IMR-90 (cell line): ENCODE results near the gene GTF2A1. TPM values are rescaled to one million over a fixed set of nuclear protein-coding genes. Genes with fewer than 3 reads are reported as not detected.

Experiments
- ATAC-seq: fragments of 200-7000 bp; cut with Tn5 transposase; 2 replicates; pipeline ENCODE4 v1.9.1; 2020; ENCODE audit warnings: low read depth, mild to moderate bottlenecking, moderate library complexity
- BruUV-seq: library from RNA; stranded (reverse); fragments of 400-500 nt; replicated peaks from 2 replicates; lab custom pipeline; 2021; lab: Mats Ljungman, UMichigan
- CTCF ChIA-PET: fragments of 300-600 bp; formaldehyde crosslinking; extraction: SDS; loops from one replicate; lab custom pipeline; 2021; ENCODE audit warnings: antibody characterized with exemption; lab: Yijun Ruan, JAX
- POLR2A ChIA-PET: fragments of 300-600 bp; sonication (Branson Sonifier 250); formaldehyde crosslinking; loops from one replicate; lab custom pipeline; 2022; ENCODE audit warnings: antibody characterized with exemption; ENCODE audit not compliant: unreplicated experiment; lab: Charles Lee
- DNase-seq: peaks from one replicate; pipeline ENCODE4 v3.0.0; 2013
- H2AFZ ChIP-seq: replicated peaks from 2 replicates; pipeline ENCODE3; 2013; ENCODE audit warnings: low read length, mild to moderate bottlenecking; ENCODE audit not compliant: poor library complexity
- H2AK5ac ChIP-seq: 2 replicates; pipeline ENCODE4 v1.6.1; 2013; ENCODE audit warnings: low read depth, low read length, inconsistent platforms
- H2AK9ac ChIP-seq: replicated peaks from 2 replicates; pipeline ENCODE3; 2013; ENCODE audit warnings: mild to moderate bottlenecking, low read depth, low read length, moderate library complexity; ENCODE audit not compliant: poor library complexity
- H2BK120ac ChIP-seq: 2 replicates; pipeline ENCODE4 v1.6.1; 2013; ENCODE audit warnings: low read depth, low read length, inconsistent platforms
- H2BK15ac ChIP-seq: 3 replicates; pipeline ENCODE4 v1.6.1; 2013; ENCODE audit warnings: low read depth, low read length, inconsistent platforms
- H2BK20ac ChIP-seq: 2 replicates; pipeline ENCODE4 v1.6.1; 2013; ENCODE audit warnings: low read depth, mild to moderate bottlenecking, inconsistent platforms, low read length, moderate library complexity
- H2BK5ac ChIP-seq: 2 replicates; pipeline ENCODE4 v1.6.1; 2013; ENCODE audit warnings: mild to moderate bottlenecking, low read depth, low read length, inconsistent platforms; ENCODE audit not compliant: poor library complexity, severe bottlenecking
- H3K14ac ChIP-seq: replicated peaks from 2 replicates; pipeline ENCODE4 v1.6.1; 2013; ENCODE audit warnings: low read depth, low read length, inconsistent platforms
- H3K18ac ChIP-seq: 2 replicates; pipeline ENCODE4 v1.6.1; 2013; ENCODE audit warnings: low read depth, low read length, control low read depth
- H3K23ac ChIP-seq: 2 replicates; pipeline ENCODE4 v1.6.1; 2013; ENCODE audit warnings: low read depth, low read length, inconsistent platforms
- H3K27ac ChIP-seq: 2 replicates; pipeline ENCODE4 v1.5.1; 2013; ENCODE audit warnings: mild to moderate bottlenecking, control low read depth, low read length; ENCODE audit not compliant: insufficient read depth
- H3K27me3 ChIP-seq: 2 replicates; pipeline ENCODE4 v1.6.1; 2013; ENCODE audit warnings: low read length; ENCODE audit not compliant: control insufficient read depth, insufficient read depth
- H3K36me3 ChIP-seq: 2 replicates; pipeline ENCODE4 v1.6.1; 2013; ENCODE audit warnings: low read length, mixed read lengths; ENCODE audit not compliant: control insufficient read depth, insufficient read depth
- H3K4ac ChIP-seq: 2 replicates; pipeline ENCODE4 v1.6.1; 2013; ENCODE audit warnings: low read depth, low read length, inconsistent platforms
- H3K4me1 ChIP-seq: 2 replicates; pipeline ENCODE4 v1.6.1; 2013; ENCODE audit warnings: low read length, mixed read lengths; ENCODE audit not compliant: control insufficient read depth, insufficient read depth
- H3K4me2 ChIP-seq: 2 replicates; pipeline ENCODE4 v1.6.1; 2013; ENCODE audit warnings: low read depth, mild to moderate bottlenecking, control low read depth, low read length, moderate library complexity
- H3K4me3 ChIP-seq: 2 replicates; pipeline ENCODE4 v1.5.1; 2013; ENCODE audit warnings: low read depth, mild to moderate bottlenecking, control low read depth, low read length, moderate library complexity; ENCODE audit not compliant: insufficient read depth
- H3K56ac ChIP-seq: 2 replicates; pipeline ENCODE4 v1.6.1; 2013; ENCODE audit warnings: low read length, inconsistent platforms; ENCODE audit not compliant: insufficient read depth; ENCODE audit errors: extremely low read depth
- H3K79me1 ChIP-seq, 2 experiments: 2 replicates each; pipeline ENCODE4 v1.6.1; 2013; ENCODE audit warnings: low read length in 2 of 2, inconsistent platforms in 1 of 2, low read depth in 1 of 2
- H3K9ac ChIP-seq: 2 replicates; pipeline ENCODE4 v1.6.1; 2013; ENCODE audit warnings: low read depth, low read length, control low read depth
- H3K9me1 ChIP-seq: 2 replicates; pipeline ENCODE4 v1.6.1; 2013; ENCODE audit warnings: low read length, inconsistent platforms; ENCODE audit not compliant: insufficient read depth
- H3K9me3 ChIP-seq: 2 replicates; pipeline ENCODE4 v1.6.1; 2013; ENCODE audit warnings: low read length; ENCODE audit not compliant: control insufficient read depth, insufficient read depth
- H4K20me1 ChIP-seq: 2 replicates; pipeline ENCODE4 v1.6.1; 2013; ENCODE audit warnings: low read length, inconsistent platforms; ENCODE audit not compliant: insufficient read depth
- H4K5ac ChIP-seq: 2 replicates; pipeline ENCODE4 v1.6.1; 2013; ENCODE audit warnings: mild to moderate bottlenecking, low read depth, low read length, control low read depth
- H4K8ac ChIP-seq, 2 experiments: 2 replicates each; pipeline ENCODE4 v1.6.1; 2013; ENCODE audit warnings: low read depth in 2 of 2, low read length in 2 of 2, control low read depth in 1 of 2, inconsistent platforms in 1 of 2
- H4K91ac ChIP-seq: 2 replicates; pipeline ENCODE4 v1.6.1; 2013; ENCODE audit warnings: low read depth, low read length, inconsistent platforms; ENCODE audit not compliant: insufficient read depth
- BHLHE40 ChIP-seq: fragments of 150-350 bp; IDR thresholded peaks from 2 replicates; pipeline ENCODE4 v1.6.1; 2016; ENCODE audit warnings: mild to moderate bottlenecking, low read depth, low read length
- CEBPB ChIP-seq: IDR thresholded peaks from 2 replicates; pipeline ENCODE4 v1.6.1; 2012; ENCODE audit warnings: low read depth, low read length, improper control_type of control experiment
- CHD1 ChIP-seq: IDR thresholded peaks from 2 replicates; pipeline ENCODE4 v1.6.1; 2012; ENCODE audit warnings: low read depth, low read length, improper control_type of control experiment
- CTCF ChIP-seq: conservative IDR thresholded peaks from 2 replicates; pipeline ENCODE4 v1.5.1; 2012; ENCODE audit warnings: mild to moderate bottlenecking, low read depth, low read length, improper control_type of control experiment
- FOS ChIP-seq: fragments of 150-350 bp; IDR thresholded peaks from 2 replicates; pipeline ENCODE4 v1.6.1; 2016; ENCODE audit warnings: low read depth, low read length
- MAFK ChIP-seq: IDR thresholded peaks from 2 replicates; pipeline ENCODE4 v1.6.1; 2012; ENCODE audit warnings: low read depth, low read length, improper control_type of control experiment
- MAZ ChIP-seq: IDR thresholded peaks from 2 replicates; pipeline ENCODE4 v1.6.1; 2012; ENCODE audit warnings: low read depth, mild to moderate bottlenecking, low read length, improper control_type of control experiment, moderate library complexity, borderline replicate concordance
- NFE2L2 ChIP-seq: fragments of 150-350 bp; IDR thresholded peaks from 2 replicates; pipeline ENCODE4 v1.6.1; 2016; ENCODE audit warnings: low read depth, mild to moderate bottlenecking, low read length
- POLR2A ChIP-seq: IDR thresholded peaks from 2 replicates; pipeline ENCODE4 v1.6.1; 2012; ENCODE audit warnings: mild to moderate bottlenecking, low read depth, low read length
- RAD21 ChIP-seq: IDR thresholded peaks from 2 replicates; pipeline ENCODE4 v1.6.1; 2012; ENCODE audit warnings: low read length, improper control_type of control experiment
- RFX5 ChIP-seq: IDR thresholded peaks from 2 replicates; pipeline ENCODE4 v1.8.0; 2012; ENCODE audit warnings: low read depth, mild to moderate bottlenecking, low read length, moderate library complexity
- SMC3 ChIP-seq: fragments of 150-350 bp; IDR thresholded peaks from 2 replicates; pipeline ENCODE4 v1.6.1; 2016; ENCODE audit warnings: low read depth, mild to moderate bottlenecking, antibody characterized with exemption, low read length, moderate library complexity
- WGBS, 2 experiments: methylation state at CpG; one replicate each; pipeline versions ENCODE4 v1.1.5 to v1.1.7; 2013; ENCODE audit warnings: missing lambda C conversion rate in 2 of 2; ENCODE audit not compliant: insufficient read length in 1 of 2; ENCODE audit errors: extremely low coverage in 2 of 2; 5-methylcytosine and 5-hydroxymethylcytosine counted together
- dilution Hi-C: fragments of 300-500 bp; cut with HindIII; formaldehyde crosslinking; loops from one replicate; pipeline ENCODE4 v1.14.3; 2018; ENCODE audit warnings: low sequenced_read_pairs; ENCODE audit not compliant: unreplicated experiment
- in situ Hi-C: fragments of 300-500 bp; cut with MboI; formaldehyde crosslinking; loops from 3 replicates; pipeline ENCODE4 v1.14.3; 2019; ENCODE audit warnings: low sequenced_read_pairs, inconsistent platforms, mixed read lengths
- intact Hi-C: fragments of 100-400 bp; cut with micrococcal nuclease; formaldehyde crosslinking; loops from 2 replicates; pipeline ENCODE4 v1.10.0; 2022
- polyA plus RNA-seq, 3 experiments: library from polyadenylated mRNA; depleted of rRNA; stranded (reverse); fragments of >200 nt; gene quantifications; 2 replicates each; pipeline ENCODE4 v1.2.3, GENCODE V29; 2012; ENCODE audit warnings: low replicate concordance in 1 of 3
- total RNA-seq: library from RNA; depleted of rRNA; stranded (reverse); fragments of >200 nt; gene quantifications from 2 replicates; pipeline ENCODE4 v1.2.3, GENCODE V29; 2012

The GTF2A1 gene
- total and polyA plus RNA-seq, 2 of the 4 experiments (the other 2 are of a cell fraction) = 16.0 to 60.4 TPM

- Histone ChIP-seq H2BK5ac (no peak overlapping the region), H3K4ac (no peak overlapping the region), H3K56ac (no peak overlapping the region), H3K9me3 (no peaks in the 10 kb centered on the region), H4K8ac (no peak overlapping the region), H4K91ac (no peak overlapping the region), H3K4me1 (no peaks in the 10 kb centered on the region), H2BK15ac (no peak overlapping the region), H3K27ac (no peak overlapping the region), H3K23ac (no peak overlapping the region), H3K27me3 (no peaks in the 10 kb centered on the region), H3K14ac (no peak overlapping the region), H4K20me1 (no peaks in the 10 kb centered on the region), H2BK20ac (no peak overlapping the region), H3K36me3 (no peaks in the 10 kb centered on the region), H3K9me1 (no peaks in the 10 kb centered on the region), H3K18ac (no peak overlapping the region), H4K5ac (no peak overlapping the region), H3K79me1 (no peaks in the 10 kb centered on the region), H3K4me2 (no peak overlapping the region), H2AK5ac (no peak overlapping the region), H3K9ac (no peak overlapping the region), H2BK120ac (no peak overlapping the region), H3K4me3 (no peak overlapping the region), H2AK9ac (no peak overlapping the region), H2AFZ (no peak overlapping the region)
- TF ChIP-seq MAZ = no peak
- no peak for TF ChIP-seq FOS
- no peak for TF ChIP-seq CEBPB
- no peak for TF ChIP-seq NFE2L2
- TF ChIP-seq BHLHE40 = no peak
- TF ChIP-seq CTCF = no peak
- no peak for TF ChIP-seq SMC3
- no peak for TF ChIP-seq MAFK
- TF ChIP-seq CHD1 = no peak
- no peak for TF ChIP-seq RAD21
- TF ChIP-seq POLR2A = no peak
- TF ChIP-seq RFX5 = no peak
- dilution Hi-C loops (no loop called here), intact Hi-C loops (no loop called here), in situ Hi-C loops (no loop called here)
- BruUV-seq = no TSS peak
- ATAC-seq (no peak), DNase-seq (no peak)
- ChIA-PET POLR2A (no interaction called here), CTCF (interaction anchor here (0.6 kb wide), 1 partner anchor 15 kb away, joined by 3 read pairs; no protein-coding TSS in a partner anchor)
- 100% methylated on average over 1 of the region's 4 CpGs; no CpG with 5 or more reads in 1 of the 2 experiments for WGBS, 2 experiments
Observed at GRCh38 chr14:81263777-81264410, 43.1 kb upstream of the GTF2A1 start.
